Neural progenitor cell (in vitro differentiated cells): ENCODE data around the gene ZNRF1.

ENCODE experiments used
- EZH2 ChIP-seq: fragments of 200-600 bp; sonication (generic); IDR thresholded peaks from 2 replicates; pipeline ENCODE4 v1.6.1; 2017; ENCODE audit warnings: antibody characterized with exemption, mild to moderate bottlenecking, moderate library complexity
- EZH2phosphoT487 ChIP-seq: fragments of 200-600 bp; sonication (generic); IDR thresholded peaks from 2 replicates; pipeline ENCODE4 v1.6.1; 2017; ENCODE audit warnings: antibody characterized with exemption
- TF ChIP-seq, protein P1 (sequence below): fragments of 200-600 bp; sonication (generic); IDR thresholded peaks from 2 replicates; pipeline ENCODE4 v1.5.1; 2017; ENCODE audit warnings: antibody characterized with exemption, mild to moderate bottlenecking

DNA sequence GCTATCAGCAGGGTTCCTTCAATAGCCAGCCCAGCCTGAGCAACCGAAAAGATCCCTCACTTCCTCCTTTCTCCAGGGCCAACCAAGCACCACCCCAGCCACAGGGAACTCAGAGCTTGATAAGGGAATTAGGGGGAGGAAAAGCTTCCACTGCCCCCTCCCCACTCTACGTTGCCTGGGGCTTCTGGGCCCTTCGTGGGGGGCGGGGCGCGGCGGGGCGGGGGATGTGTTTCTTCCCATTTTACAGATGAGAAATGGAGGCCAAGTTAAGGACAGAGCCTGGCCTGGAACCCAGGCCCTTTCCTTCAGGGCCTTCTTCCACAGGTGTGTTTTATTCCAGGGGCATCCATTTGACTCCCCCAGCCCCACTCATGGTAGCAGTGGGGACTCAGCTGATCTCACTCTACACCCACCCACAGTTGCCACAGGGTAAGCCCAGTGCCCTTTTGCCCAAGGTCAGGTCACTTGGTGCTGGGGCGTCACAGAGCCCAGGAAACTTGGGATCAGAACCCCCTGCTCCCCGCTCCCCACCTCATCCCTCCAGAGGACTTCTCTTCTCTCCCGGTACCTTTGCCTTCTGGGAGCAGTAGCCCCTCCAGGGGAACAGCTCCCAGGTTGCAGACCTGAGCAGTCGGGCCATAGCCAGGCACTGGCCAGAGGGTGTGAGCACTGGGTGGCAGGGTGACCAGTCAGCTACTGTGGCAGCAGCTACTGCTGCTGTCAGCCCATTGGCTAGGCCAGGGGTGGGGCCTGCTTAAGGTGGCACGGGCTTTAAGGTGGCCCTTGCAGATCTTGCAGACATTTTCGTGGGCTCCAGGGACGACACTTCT, 117.5 kb downstream of the ZNRF1 start, which contains the start of gene LDHD:
- TF ChIP-seq, protein P1, sequence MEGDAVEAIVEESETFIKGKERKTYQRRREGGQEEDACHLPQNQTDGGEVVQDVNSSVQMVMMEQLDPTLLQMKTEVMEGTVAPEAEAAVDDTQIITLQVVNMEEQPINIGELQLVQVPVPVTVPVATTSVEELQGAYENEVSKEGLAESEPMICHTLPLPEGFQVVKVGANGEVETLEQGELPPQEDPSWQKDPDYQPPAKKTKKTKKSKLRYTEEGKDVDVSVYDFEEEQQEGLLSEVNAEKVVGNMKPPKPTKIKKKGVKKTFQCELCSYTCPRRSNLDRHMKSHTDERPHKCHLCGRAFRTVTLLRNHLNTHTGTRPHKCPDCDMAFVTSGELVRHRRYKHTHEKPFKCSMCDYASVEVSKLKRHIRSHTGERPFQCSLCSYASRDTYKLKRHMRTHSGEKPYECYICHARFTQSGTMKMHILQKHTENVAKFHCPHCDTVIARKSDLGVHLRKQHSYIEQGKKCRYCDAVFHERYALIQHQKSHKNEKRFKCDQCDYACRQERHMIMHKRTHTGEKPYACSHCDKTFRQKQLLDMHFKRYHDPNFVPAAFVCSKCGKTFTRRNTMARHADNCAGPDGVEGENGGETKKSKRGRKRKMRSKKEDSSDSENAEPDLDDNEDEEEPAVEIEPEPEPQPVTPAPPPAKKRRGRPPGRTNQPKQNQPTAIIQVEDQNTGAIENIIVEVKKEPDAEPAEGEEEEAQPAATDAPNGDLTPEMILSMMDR = no peak
- no peak for TF ChIP-seq EZH2
- no peak for TF ChIP-seq EZH2phosphoT487
